Erythroblast (primary cell): ENCODE data around the gene RAB3D.

Experiments used
- DNase-seq, 2 experiments: peaks; one replicate each; lab custom pipeline; 2025; lab: John Stamatoyannopoulos, UW
- GATA1 ChIP-seq: IDR thresholded peaks from 2 replicates; pipeline ENCODE4 v1.6.1; 2011; ENCODE audit warnings: low read depth, mild to moderate bottlenecking, control low read depth, low read length, moderate library complexity
- POLR2A ChIP-seq: IDR thresholded peaks from 2 replicates; pipeline ENCODE4 v1.6.1; 2011; ENCODE audit warnings: mild to moderate bottlenecking, low read length

The RAB3D gene

GRCh38 chr19:11375143-11375948 is 35.9 kb upstream of the RAB3D start:
- DNase-seq: peak; percentile 63 to 64
- TF ChIP-seq GATA1: no peak
- peak; percentile 83 for TF ChIP-seq POLR2A

GRCh38 chr19:11374433-11375142 is 35.1 kb upstream of the RAB3D start, which contains the start of gene SWSAP1:
TSS of gene SWSAP1 (plus strand) at chr19:11374666. CDS start at chr19:11374681, 15 bp downstream.
- DNase-seq: peak; percentile 98 to 99
- peak; percentile 82 for TF ChIP-seq POLR2A
- no peak for TF ChIP-seq GATA1

GRCh38 chr19:11373885-11374432 is 34.5 kb upstream of the RAB3D start:
- no peak for DNase-seq

DNA sequence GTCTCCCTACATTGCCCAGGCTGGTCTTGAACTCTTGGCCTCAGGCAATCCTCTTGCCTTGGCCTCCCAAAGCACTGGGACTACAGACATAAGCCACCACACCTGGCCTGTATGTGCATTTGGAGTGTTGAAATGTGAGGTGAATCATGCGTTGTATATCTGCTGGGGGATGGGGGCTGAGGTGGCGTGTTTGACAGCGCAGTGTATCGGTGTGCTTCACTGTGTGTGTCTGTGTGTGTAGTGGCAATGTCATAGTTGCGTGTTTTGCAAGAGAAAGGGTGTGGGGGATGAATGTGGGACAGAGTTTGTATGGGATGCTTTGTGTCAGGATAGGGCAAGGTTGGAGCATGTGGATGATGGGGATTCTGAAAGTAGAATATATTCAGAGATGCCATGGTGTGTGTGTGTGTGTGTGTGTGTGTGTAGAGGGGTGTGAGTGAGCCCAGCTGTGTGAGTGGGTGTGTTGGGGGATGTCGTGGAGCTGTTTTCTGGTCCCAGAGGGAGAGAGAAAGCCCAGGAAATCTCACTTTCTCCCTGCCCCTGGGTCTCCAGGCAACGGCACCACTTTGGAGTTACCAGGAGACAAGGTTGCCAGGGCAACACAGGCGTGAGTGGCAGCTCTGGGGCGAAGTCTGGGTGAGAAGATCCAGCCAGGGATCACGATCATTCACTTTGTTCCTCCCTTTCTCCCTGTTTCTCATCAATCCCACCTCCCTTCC is 33.9 kb upstream of the RAB3D start:
- TF ChIP-seq GATA1: no peak
- TF ChIP-seq POLR2A: no peak
- DNase-seq: peak; percentile 63 to 67

More at GRCh38 chr19:11373885-11374432, 34.5 kb upstream of the RAB3D start:
- TF ChIP-seq POLR2A: no peak
- TF ChIP-seq GATA1: no peak

- TF ChIP-seq GATA1 (no peak), POLR2A (no peak)
- DNase-seq: no peak
Observed at GRCh38 chr19:11370744-11371143, 31.3 kb upstream of the RAB3D start.

DNA sequence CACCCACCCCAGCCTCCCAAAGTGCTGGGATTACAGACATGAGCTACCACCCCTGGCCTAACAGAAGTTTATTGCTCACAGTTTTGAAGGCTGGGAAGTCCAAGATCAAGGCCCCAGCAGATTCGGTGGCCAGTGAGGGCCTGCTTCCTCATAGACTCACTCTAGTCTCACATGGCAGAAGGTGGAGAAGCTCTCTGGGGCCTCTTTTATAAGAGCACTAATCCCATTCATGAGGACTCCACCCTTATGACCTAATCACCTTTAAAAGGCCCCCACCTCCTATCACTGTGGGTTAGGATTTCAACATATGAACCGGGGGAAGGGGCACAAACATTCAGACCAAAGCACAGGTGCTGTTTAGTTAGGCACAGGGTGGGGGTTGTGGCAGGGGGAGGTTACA is 28.1 kb upstream of the RAB3D start:
- DNase-seq: no peak
- no peak for TF ChIP-seq POLR2A
- no peak for TF ChIP-seq GATA1

- no peak for TF ChIP-seq POLR2A
- TF ChIP-seq GATA1: no peak
- no peak for DNase-seq
Observed at GRCh38 chr19:11365557-11366117, 26.2 kb upstream of the RAB3D start.

GRCh38 chr19:11364935-11365334 is 25.5 kb upstream of the RAB3D start:
- DNase-seq: no peak
- TF ChIP-seq GATA1 (no peak), POLR2A (no peak)

DNA sequence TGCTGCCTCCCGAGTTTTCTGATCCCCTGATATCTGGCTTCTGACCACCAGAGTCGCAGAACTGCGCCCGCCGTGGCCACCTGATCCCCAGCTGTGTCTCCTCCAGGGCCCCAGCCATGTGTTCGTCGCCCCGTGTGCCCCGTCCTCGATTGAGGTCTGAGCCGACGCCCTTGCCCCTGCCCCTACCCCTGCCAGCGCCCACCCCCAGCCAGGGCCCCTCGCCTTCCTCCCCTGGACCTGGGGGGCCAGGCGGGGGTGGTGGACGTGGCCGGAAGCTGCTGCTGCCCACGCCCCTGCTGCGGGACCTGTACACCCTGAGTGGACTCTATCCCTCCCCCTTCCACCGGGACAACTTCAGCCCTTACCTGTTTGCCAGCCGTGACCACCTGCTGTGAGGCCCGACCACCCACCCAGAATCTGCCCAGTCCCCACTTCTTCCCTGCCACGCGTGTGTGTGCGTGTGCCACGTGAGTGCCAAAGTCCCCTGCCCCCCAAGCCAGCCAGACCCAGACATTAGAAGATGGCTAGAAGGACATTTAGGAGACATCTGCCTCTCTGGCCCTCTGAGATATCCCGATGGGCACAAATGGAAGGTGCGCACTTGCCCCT is 24.9 kb upstream of the RAB3D start:
- DNase-seq: no peak
- no peak for TF ChIP-seq POLR2A

- no peak for DNase-seq
- no peak for TF ChIP-seq GATA1
- TF ChIP-seq POLR2A: no peak
Observed at GRCh38 chr19:11363881-11364280, 24.4 kb upstream of the RAB3D start.

DNA sequence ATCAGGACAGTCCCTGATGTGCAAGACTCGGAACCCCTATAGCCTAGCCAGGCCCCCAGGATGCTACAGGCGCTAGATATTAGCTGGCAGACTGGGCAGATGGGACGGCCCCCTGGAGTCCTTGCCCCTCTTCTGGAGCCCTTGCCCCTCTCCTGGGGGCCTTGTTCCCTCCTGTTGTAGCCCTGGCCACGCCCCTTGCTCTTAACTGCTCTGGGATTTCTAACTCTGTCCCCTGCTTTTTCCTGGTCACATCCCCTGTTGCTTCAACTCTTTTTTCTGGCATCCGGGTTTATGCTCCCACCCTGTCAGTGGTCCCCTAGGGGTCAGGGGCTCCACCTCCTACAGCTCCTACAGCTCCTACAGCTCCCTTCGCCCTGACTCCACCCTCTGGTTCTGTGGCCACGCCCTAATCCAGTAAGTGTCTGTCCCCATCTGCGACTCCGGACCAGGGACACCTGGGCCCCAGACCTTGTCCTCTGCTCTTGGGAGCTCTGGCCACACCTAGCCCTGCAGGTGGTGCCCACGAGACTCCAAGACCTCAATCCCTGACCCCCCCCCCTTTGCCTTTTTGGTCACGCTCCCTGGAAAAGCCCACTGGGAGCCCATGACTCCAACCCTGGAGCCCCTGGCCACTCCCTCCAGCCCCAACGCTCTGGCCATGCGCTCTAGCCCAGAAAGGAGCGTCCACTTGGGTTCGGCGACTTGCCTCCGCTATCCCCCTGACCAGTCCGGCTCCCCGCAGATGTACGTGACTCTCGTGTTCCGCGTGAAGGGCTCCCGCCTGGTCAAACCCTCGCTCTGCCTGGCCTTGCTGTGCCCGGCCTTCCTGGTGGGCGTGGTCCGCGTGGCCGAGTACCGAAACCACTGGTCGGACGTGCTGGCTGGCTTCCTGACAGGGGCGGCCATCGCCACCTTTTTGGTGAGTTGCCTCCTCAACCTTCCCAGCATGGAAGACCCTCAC is 22.6 kb upstream of the RAB3D start:
- no peak for TF ChIP-seq GATA1
- no peak for TF ChIP-seq POLR2A
- DNase-seq: peak in 1 of 2 experiments; percentile 56

- TF ChIP-seq POLR2A (no peak), GATA1 (no peak)
- peak; percentile 77 to 90 for DNase-seq
Observed at GRCh38 chr19:11361037-11361770, 21.7 kb upstream of the RAB3D start.
